K562 (cell line): ENCODE results near the gene GCNT2. TPM values are rescaled to one million over a fixed set of nuclear protein-coding genes. Genes with fewer than 3 reads are reported as not detected.

Experiments used
- ATAC-seq: fragments of 200-7000 bp; cut with Tn5 transposase; 3 replicates; pipeline ENCODE4 v1.9.1; 2020; ENCODE audit warnings: moderate library complexity
- BruUV-seq: library from RNA; stranded (reverse); fragments of 400-500 nt; replicated peaks from 2 replicates; lab custom pipeline; 2021; lab: Mats Ljungman, UMichigan
- CTCF ChIA-PET: fragments of 300-600 bp; formaldehyde crosslinking; extraction: SDS; loops from one replicate; lab custom pipeline; 2021; ENCODE audit warnings: low intra/inter-chr PET ratio; lab: Yijun Ruan, JAX
- POLR2A ChIA-PET: fragments of 300-600, 350-650 bp; sonication (Branson Sonifier 250); formaldehyde crosslinking; extraction: SDS; loops from one replicate; lab custom pipeline; 2021; ENCODE audit warnings: antibody characterized with exemption, inconsistent platforms; lab: Yijun Ruan, JAX
- DNase-seq, 4 experiments: peaks; one replicate each; pipeline versions ENCODE4 v3.0.0 to v3.0.0-alpha.2; 2011 to 2018; ENCODE audit warnings: low spot score in 3 of 4, mixed read lengths in 3 of 4; ENCODE audit errors: extremely low read depth in 1 of 4
- FAIRE-seq: peaks from 2 replicates; lab custom pipeline; 2011; peaks lifted over from hg19 to GRCh38; lab: Jason Lieb, UNC
- H2AFZ ChIP-seq: 2 replicates; pipeline ENCODE4 v1.6.0; 2011; ENCODE audit warnings: low read depth, low read length, control low read depth, inconsistent platforms
- H3K27ac ChIP-seq: fragments of 200-600 bp; 3 replicates; pipeline ENCODE4 v1.8.0; 2011; ENCODE audit warnings: low read depth, mild to moderate bottlenecking, control low read depth, inconsistent platforms, low read length, moderate library complexity, mixed read lengths; ENCODE audit errors: extremely low read depth
- H3K27me3 ChIP-seq, 2 experiments: fragments of 300-600 bp in 1 of 2; 2 replicates in 1 of 2; 3 replicates in 1 of 2; pipeline versions ENCODE4 v1.6.0 to v1.8.0; 2011; ENCODE audit warnings: inconsistent platforms in 2 of 2, low read length in 2 of 2, mild to moderate bottlenecking in 1 of 2, mixed read lengths in 1 of 2, moderate library complexity in 1 of 2; ENCODE audit not compliant: control insufficient read depth in 2 of 2, insufficient read depth in 2 of 2
- H3K36me3 ChIP-seq: fragments of 300-600 bp; 3 replicates; pipeline ENCODE4 v1.8.0; 2011; ENCODE audit warnings: mild to moderate bottlenecking, low read length, inconsistent platforms; ENCODE audit not compliant: control insufficient read depth, insufficient read depth
- H3K4me1 ChIP-seq, 2 experiments: fragments of 200-600 bp in 1 of 2; replicated peaks in 1 of 2; 2 replicates in 1 of 2; 3 replicates in 1 of 2; pipeline versions ENCODE4 v1.5.1 to v1.8.0; 2011; ENCODE audit warnings: inconsistent platforms in 2 of 2, low read length in 2 of 2, mild to moderate bottlenecking in 1 of 2, mixed read lengths in 1 of 2, moderate library complexity in 1 of 2; ENCODE audit not compliant: control insufficient read depth in 2 of 2, insufficient read depth in 2 of 2
- H3K4me2 ChIP-seq: 2 replicates; pipeline ENCODE4 v1.6.1; 2011; ENCODE audit warnings: low read length, control low read depth, inconsistent platforms, mixed read lengths; ENCODE audit not compliant: insufficient read depth
- H3K4me3 ChIP-seq: fragments of 200-600 bp; sonication (generic), shearing (Covaris generic); 2 replicates; pipeline ENCODE4 v1.5.1; 2016; ENCODE audit warnings: control low read depth, inconsistent platforms
- H3K79me2 ChIP-seq: fragments of 200-600 bp; 3 replicates; pipeline ENCODE4 v1.8.0; 2011; ENCODE audit warnings: low read length, inconsistent platforms; ENCODE audit not compliant: control insufficient read depth, insufficient read depth
- H3K9ac ChIP-seq, 2 experiments: 2 replicates each; pipeline versions ENCODE4 v1.6.0 to v1.6.1; 2011; ENCODE audit warnings: low read depth in 2 of 2, low read length in 2 of 2, control low read depth in 1 of 2, inconsistent platforms in 1 of 2, mild to moderate bottlenecking in 1 of 2, mixed read lengths in 1 of 2; ENCODE audit not compliant: insufficient read depth in 1 of 2
- H3K9me1 ChIP-seq: one replicate; pipeline ENCODE4 v1.6.0; 2011; ENCODE audit warnings: inconsistent platforms, mild to moderate bottlenecking, low read length, moderate library complexity; ENCODE audit not compliant: control insufficient read depth, insufficient read depth
- H3K9me3 ChIP-seq: replicated peaks from 2 replicates; pipeline ENCODE4 v1.5.1; 2011; ENCODE audit warnings: low read depth, low read length, inconsistent platforms; ENCODE audit not compliant: control insufficient read depth, insufficient read depth
- H4K20me1 ChIP-seq: replicated peaks from 2 replicates; pipeline ENCODE4 v1.6.1; 2011; ENCODE audit warnings: low read length, inconsistent platforms, mixed read lengths; ENCODE audit not compliant: control insufficient read depth, insufficient read depth
- ARID3B ChIP-seq: fragments of 250-450 bp; sonication (Bioruptor Pico); IDR thresholded peaks from 2 replicates; pipeline ENCODE4 v1.4.0; 2020; ENCODE audit warnings: borderline replicate concordance
- CGGBP1 ChIP-seq: fragments of 250-450 bp; sonication (Bioruptor Pico); IDR thresholded peaks from 2 replicates; pipeline ENCODE4 v1.9.0; 2021; ENCODE audit warnings: mild to moderate bottlenecking
- DDX20 ChIP-seq: fragments of 450-650 bp; IDR thresholded peaks from 2 replicates; pipeline ENCODE4 v1.6.1; 2016; ENCODE audit warnings: missing genetic modification characterization, low read depth, mild to moderate bottlenecking, missing compliant biosample characterization, moderate library complexity
- EP300 ChIP-seq: IDR thresholded peaks from 2 replicates; pipeline ENCODE4 v1.6.1; 2012; ENCODE audit warnings: low read length, improper control_type of control experiment
- ILK ChIP-seq: fragments of 450-650 bp; IDR thresholded peaks from 2 replicates; pipeline ENCODE4 v1.6.1; 2016; ENCODE audit warnings: missing genetic modification characterization, low read depth, mild to moderate bottlenecking, missing compliant biosample characterization, moderate library complexity, borderline replicate concordance
- IRF2 ChIP-seq: sonication (generic); formaldehyde crosslinking; IDR thresholded peaks from 2 replicates; pipeline ENCODE4 v1.8.1; 2022; ENCODE audit warnings: mild to moderate bottlenecking, missing genetic modification reagents
- MCM5 ChIP-seq: fragments of 450-650 bp; IDR thresholded peaks from 2 replicates; pipeline ENCODE4 v1.6.1; 2016; ENCODE audit warnings: low read depth
- NFIC ChIP-seq: fragments of 450-650 bp; IDR thresholded peaks from 2 replicates; pipeline ENCODE4 v1.6.1; 2017; ENCODE audit warnings: mild to moderate bottlenecking, inconsistent platforms
- SIN3B ChIP-seq: fragments of 450-650 bp; IDR thresholded peaks from 2 replicates; pipeline ENCODE4 v1.6.1; 2017; ENCODE audit warnings: low read depth, mild to moderate bottlenecking, moderate library complexity
- SNRNP70 ChIP-seq: fragments of 200-400 bp; formaldehyde crosslinking; optimal IDR thresholded peaks from 2 replicates; pipeline ENCODE3; 2017; ENCODE audit warnings: low read depth, low read length
- ZNF644 ChIP-seq: fragments of 200-800 bp; sonication (Bioruptor generic); IDR thresholded peaks from 2 replicates; pipeline ENCODE4 v1.6.1; 2016; ENCODE audit warnings: low read depth, missing genetic modification characterization, missing compliant biosample characterization
- ZSCAN29 ChIP-seq: fragments of 450-650 bp; IDR thresholded peaks from 2 replicates; pipeline ENCODE4 v1.6.1; 2017
- WGBS: fragments of 100-300 bp; shearing (Covaris generic); methylation state at CpG from one replicate; pipeline ENCODE4 v1.1.6; 2016; ENCODE audit warnings: low coverage, mixed read lengths; ENCODE audit not compliant: insufficient coverage; ENCODE audit errors: missing lambda C conversion rate; 5-methylcytosine and 5-hydroxymethylcytosine counted together
- in situ Hi-C: fragments of 300-500 bp; cut with MboI; formaldehyde crosslinking; loops from 4 replicates; pipeline ENCODE4 v1.15.0; 2018; ENCODE audit warnings: inconsistent platforms, mixed read lengths
- intact Hi-C: fragments of 100-400 bp; cut with micrococcal nuclease; formaldehyde crosslinking; loops from 2 replicates; pipeline ENCODE4 v1.14.2; 2022
- polyA plus RNA-seq, 8 experiments: library from polyadenylated mRNA; depleted of rRNA in 4 of 8; stranded (reverse) in 5 of 8; unstranded in 3 of 8; fragments of >200 nt; fragmentation: Nextera tagmentation in 2 of 8; fragmentation: Illumina TruSeq in 1 of 8; extraction: Ambion mirVana in 2 of 8; extraction: Trizol in 1 of 8; gene quantifications; 2 replicates each; pipeline versions ENCODE4 v1.2.1 to v1.2.3, GENCODE V29; 2011 to 2014; ENCODE audit warnings: inconsistent platforms in 1 of 8, missing spikeins in 1 of 8
- total RNA-seq, 7 experiments: library from RNA; depleted of rRNA in 6 of 7; stranded (reverse); fragments of >200 nt in 6 of 7; fragmentation: Illumina TruSeq in 2 of 7; extraction: Trizol in 2 of 7; gene quantifications; 2 replicates each; pipeline versions ENCODE4 v1.2.1 to v1.2.3, GENCODE V29; 2011 to 2021; ENCODE audit warnings: low replicate concordance in 1 of 7
- TF ChIP-seq, protein P1 (sequence below): fragments of 450-650 bp; IDR thresholded peaks from 2 replicates; pipeline ENCODE4 v1.6.1; 2016; ENCODE audit warnings: low read depth, mild to moderate bottlenecking, moderate library complexity
- TF ChIP-seq, protein P2 (sequence below), 2 experiments: fragments of 450-650 bp; IDR thresholded peaks; 2 replicates each; pipeline ENCODE4 v1.6.1; 2016
- TF ChIP-seq, protein P3 (sequence below): sonication (generic); formaldehyde crosslinking; IDR thresholded peaks from 2 replicates; pipeline ENCODE4 v1.8.1; 2023; ENCODE audit warnings: mild to moderate bottlenecking, missing genetic modification reagents

GCNT2 gene
- total and polyA plus RNA-seq, 9 of the 15 experiments (the other 6 are each of a cell fraction or from before 2014, with no cell fraction given), result 0.78 to 2.6 (median 1.6) TPM

DNA sequence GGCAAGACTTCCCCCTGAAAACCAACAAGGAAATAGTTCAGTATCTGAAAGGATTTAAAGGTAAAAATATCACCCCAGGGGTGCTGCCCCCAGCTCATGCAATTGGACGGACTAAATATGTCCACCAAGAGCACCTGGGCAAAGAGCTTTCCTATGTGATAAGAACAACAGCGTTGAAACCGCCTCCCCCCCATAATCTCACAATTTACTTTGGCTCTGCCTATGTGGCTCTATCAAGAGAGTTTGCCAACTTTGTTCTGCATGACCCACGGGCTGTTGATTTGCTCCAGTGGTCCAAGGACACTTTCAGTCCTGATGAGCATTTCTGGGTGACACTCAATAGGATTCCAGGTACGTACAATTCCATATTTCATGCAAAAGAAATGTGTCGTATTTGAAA lies 35.8 kb downstream of the GCNT2 start:
- in situ Hi-C loops (no loop called here), intact Hi-C loops (no loop called here)
- POLR2A ChIA-PET, result interaction anchor here (0.5 to 1.2 kb wide), 2 partner anchors 11 to 78 kb away, joined by 3 read pairs; no protein-coding TSS in a partner anchor
- no TSS peak for BruUV-seq
- TF ChIP-seq, protein P1, sequence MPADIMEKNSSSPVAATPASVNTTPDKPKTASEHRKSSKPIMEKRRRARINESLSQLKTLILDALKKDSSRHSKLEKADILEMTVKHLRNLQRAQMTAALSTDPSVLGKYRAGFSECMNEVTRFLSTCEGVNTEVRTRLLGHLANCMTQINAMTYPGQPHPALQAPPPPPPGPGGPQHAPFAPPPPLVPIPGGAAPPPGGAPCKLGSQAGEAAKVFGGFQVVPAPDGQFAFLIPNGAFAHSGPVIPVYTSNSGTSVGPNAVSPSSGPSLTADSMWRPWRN, result no peak
- TF ChIP-seq, protein P2, sequence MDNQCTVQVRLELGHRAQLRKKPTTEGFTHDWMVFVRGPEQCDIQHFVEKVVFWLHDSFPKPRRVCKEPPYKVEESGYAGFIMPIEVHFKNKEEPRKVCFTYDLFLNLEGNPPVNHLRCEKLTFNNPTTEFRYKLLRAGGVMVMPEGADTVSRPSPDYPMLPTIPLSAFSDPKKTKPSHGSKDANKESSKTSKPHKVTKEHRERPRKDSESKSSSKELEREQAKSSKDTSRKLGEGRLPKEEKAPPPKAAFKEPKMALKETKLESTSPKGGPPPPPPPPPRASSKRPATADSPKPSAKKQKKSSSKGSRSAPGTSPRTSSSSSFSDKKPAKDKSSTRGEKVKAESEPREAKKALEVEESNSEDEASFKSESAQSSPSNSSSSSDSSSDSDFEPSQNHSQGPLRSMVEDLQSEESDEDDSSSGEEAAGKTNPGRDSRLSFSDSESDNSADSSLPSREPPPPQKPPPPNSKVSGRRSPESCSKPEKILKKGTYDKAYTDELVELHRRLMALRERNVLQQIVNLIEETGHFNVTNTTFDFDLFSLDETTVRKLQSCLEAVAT (IDR thresholded peaks at IDR 0.05), result no peak
- TF ChIP-seq ARID3B (CRISPR knock-in tag), result no peak
- no peak for TF ChIP-seq SNRNP70
- TF ChIP-seq, protein P3, sequence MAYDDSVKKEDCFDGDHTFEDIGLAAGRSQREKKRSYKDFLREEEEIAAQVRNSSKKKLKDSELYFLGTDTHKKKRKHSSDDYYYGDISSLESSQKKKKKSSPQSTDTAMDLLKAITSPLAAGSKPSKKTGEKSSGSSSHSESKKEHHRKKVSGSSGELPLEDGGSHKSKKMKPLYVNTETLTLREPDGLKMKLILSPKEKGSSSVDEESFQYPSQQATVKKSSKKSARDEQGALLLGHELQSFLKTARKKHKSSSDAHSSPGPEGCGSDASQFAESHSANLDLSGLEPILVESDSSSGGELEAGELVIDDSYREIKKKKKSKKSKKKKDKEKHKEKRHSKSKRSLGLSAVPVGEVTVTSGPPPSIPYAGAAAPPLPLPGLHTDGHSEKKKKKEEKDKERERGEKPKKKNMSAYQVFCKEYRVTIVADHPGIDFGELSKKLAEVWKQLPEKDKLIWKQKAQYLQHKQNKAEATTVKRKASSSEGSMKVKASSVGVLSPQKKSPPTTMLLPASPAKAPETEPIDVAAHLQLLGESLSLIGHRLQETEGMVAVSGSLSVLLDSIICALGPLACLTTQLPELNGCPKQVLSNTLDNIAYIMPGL (CRISPR knock-in tag), result no peak
- no peak for TF ChIP-seq DDX20 (tag)
- no peak for TF ChIP-seq ZSCAN29
- no peak for TF ChIP-seq SIN3B
- TF ChIP-seq EP300, result no peak
- no peak for TF ChIP-seq ILK (tag)
- no peak for TF ChIP-seq IRF2
- TF ChIP-seq MCM5, result no peak
- no peak for TF ChIP-seq CGGBP1 (CRISPR knock-in tag)
- TF ChIP-seq NFIC, result no peak
- no peak for TF ChIP-seq ZNF644 (tag)
- Histone ChIP-seq H3K36me3 (no peaks in the 10 kb centered on the region), H3K27ac (no peak overlapping the region), H3K9ac (no peak overlapping the region), H3K4me1 (no peaks in the 10 kb centered on the region), H2AFZ (no peak overlapping the region), H3K79me2 (no peaks in the 10 kb centered on the region), H4K20me1 (no peaks in the 10 kb centered on the region), H3K27me3 (peaks cover 40 to 51% of the 10 kb centered on the region in 2 experiments), H3K9me1 (no peaks in the 10 kb centered on the region), H3K9me3 (no peaks in the 10 kb centered on the region), H3K4me2 (no peak overlapping the region), H3K4me3 (no peak overlapping the region)
- CTCF ChIA-PET, result no interaction called here
- FAIRE-seq, result no peak
- ATAC-seq, result no peak
- WGBS, result 13% methylated on average over 6 of the region's 6 CpGs
- no peak for DNase-seq
